AG09319 (cell line): Measurements from ENCODE around the gene ZCWPW2.
A peak's percentile ranks its signal among the peaks of the same experiment; 100 is the strongest.

Experiments
- DNase-seq: peaks from one replicate; pipeline ENCODE4 v3.0.0-alpha.2; 2010; ENCODE audit warnings: low read depth; ENCODE audit errors: extremely low read depth
- TF ChIP-seq, protein P1 (sequence below): IDR thresholded peaks from 2 replicates; pipeline ENCODE4 v1.5.1; 2011; ENCODE audit warnings: low read depth, mild to moderate bottlenecking, inconsistent platforms, low read length, moderate library complexity

The ZCWPW2 gene

DNA sequence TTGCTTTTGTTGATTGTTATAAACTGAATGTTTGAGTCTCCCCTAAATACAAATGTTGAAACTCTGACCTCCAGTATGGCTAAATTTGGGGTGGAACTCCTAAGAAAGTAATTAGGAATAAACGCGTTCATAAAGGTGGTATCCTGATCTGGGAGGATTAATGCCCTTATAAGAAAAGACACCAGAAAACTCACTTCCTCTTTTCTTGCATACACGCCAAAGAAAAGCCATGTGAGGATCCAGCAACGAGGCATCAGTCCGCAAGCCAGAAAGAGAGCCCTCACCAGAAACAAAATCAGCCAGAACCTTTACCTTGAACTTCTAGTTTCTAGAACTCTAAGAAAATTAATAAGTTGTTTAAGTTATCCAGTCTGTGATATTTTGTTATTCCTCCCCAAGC, 37.5 kb downstream of the ZCWPW2 start:
- TF ChIP-seq, protein P1, sequence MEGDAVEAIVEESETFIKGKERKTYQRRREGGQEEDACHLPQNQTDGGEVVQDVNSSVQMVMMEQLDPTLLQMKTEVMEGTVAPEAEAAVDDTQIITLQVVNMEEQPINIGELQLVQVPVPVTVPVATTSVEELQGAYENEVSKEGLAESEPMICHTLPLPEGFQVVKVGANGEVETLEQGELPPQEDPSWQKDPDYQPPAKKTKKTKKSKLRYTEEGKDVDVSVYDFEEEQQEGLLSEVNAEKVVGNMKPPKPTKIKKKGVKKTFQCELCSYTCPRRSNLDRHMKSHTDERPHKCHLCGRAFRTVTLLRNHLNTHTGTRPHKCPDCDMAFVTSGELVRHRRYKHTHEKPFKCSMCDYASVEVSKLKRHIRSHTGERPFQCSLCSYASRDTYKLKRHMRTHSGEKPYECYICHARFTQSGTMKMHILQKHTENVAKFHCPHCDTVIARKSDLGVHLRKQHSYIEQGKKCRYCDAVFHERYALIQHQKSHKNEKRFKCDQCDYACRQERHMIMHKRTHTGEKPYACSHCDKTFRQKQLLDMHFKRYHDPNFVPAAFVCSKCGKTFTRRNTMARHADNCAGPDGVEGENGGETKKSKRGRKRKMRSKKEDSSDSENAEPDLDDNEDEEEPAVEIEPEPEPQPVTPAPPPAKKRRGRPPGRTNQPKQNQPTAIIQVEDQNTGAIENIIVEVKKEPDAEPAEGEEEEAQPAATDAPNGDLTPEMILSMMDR = no peak
- no peak for DNase-seq

DNA sequence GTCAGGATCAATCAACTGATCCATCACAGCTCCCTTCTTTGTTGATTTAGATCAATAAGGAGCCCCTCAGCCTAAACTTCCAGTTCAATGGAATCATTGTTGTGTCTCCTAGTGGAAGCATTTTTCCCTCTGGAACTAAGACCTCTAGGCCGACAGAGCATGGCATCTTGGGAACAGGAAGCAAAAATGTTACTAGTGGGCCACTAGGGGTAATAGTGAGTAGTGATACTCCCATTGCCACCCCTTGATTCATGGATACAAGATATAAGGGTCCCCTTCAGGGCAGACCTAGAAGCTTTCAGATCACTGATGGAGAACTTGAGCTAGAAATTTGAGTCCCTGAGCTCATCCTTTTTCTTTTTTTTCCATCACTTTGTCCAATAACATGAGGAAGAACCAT, 40.5 kb downstream of the ZCWPW2 start:
- TF ChIP-seq, protein P1 = no peak
- no peak for DNase-seq

DNA sequence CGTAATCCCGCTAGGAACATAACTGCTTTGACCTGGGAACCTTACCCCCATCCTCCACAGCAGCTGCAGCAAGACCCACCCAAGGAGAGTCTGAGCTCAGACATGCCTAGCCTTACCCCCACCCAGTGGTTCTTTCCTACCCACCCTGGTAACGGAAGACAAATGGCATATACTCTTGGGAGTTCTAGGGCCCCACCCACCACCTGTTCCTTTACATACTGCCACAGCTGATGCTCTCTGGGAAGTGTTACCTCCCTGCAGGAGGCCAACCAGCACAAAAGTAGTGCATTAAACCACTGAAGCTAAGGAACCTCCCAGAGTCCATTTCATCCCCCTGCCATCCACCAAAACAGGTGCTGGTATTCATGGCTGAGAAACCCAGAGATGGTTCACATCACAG, 50.7 kb downstream of the ZCWPW2 start:
- DNase-seq = no peak
- TF ChIP-seq, protein P1 = no peak

DNA sequence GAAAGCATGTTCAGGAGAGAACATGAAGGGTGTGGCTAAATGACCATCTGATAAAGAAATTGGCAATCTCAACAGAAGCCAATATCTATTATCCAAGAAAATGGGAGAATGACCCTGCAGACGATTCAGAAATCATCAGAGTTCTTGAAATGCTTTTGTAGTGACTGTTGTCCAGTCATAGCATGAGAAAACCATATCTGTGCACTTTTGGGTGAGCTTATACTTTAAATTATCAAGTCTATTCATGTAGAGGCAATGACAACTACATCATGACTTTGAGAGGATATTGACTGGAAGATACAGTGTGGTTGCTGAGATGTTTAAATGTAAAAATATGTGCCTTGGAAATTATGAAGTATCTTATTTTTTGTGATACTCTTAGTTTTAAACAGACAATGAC, 57.7 kb downstream of the ZCWPW2 start:
- TF ChIP-seq, protein P1 = no peak
- DNase-seq = no peak

DNA sequence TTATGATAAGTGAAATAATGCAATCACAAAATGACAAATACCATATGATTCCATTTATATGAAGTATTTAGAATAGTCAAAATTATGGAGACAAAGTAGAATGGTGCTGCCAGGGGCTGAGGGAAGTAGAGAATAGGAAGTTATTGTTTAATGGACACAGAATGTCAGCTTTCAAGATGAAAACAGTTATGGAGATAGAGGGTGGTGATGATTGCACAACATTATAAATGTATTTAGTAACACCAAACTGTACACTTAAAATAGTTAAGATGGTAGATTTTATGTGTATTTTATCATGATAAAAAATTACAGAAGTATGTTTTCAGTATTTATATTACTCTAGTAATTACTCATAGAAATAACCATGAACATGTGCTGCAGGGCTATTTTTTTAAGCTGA, 100.9 kb downstream of the ZCWPW2 start:
- TF ChIP-seq, protein P1 = no peak

DNA sequence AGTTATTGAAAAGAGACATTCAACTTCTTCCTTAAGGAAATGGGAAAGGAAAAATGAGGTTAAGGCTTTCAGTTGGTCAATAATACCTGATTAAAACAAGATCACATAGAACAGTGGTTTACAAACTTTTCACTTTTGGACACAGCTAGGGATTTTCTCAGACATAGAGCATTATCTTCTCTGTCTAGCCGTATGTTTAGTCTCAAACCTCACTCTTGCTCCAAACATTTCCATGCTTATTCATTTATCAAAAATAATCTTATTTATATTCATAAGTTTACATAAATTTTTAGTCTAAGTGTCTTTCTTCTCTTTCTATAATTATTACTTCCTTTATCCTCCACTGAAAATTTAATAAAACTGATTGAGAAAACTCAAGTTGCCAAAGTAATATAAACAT, 114.3 kb downstream of the ZCWPW2 start:
- DNase-seq = no peak
- TF ChIP-seq, protein P1 = no peak

More for the DNA sequence above, 100.9 kb downstream of the ZCWPW2 start:
- no peak for DNase-seq

DNA sequence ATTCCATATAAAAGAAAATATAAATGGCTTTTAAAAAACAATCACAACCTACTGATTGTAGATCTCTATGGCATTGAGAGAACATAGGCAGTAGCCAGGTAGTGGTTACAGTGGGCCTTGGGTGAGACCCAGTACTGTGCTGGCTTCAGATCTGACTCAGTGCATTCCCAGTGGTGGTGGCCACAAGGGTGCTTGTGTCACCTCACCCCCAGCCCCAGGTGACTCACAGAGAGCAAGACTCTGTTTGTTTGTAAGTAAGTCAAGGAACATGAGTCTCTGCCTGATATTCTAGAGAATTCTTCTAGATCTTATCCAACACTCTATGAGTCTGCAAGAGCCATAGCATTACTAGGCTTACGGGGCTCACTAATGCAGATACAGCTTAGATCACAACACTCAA, 118.9 kb downstream of the ZCWPW2 start:
- TF ChIP-seq, protein P1 = no peak
- no peak for DNase-seq

DNA sequence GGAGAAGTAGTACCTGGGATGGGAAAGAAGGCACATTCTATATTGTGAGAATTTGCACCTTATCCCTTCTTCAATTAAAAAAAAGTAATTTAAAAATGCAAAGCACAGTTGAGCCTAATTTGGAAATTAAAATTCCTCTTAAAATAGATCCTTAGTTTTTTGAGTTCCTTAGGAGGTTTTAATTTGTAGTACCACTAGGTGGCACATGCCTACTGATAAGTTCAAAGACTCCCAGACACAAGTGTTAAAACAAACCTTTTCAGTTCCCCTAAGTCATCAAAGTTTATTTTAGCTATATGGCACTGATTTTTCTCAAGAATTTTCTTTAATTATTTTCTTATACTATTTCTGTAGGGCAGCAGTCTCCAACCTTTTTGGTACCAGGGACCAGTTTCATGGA, 127.7 kb downstream of the ZCWPW2 start:
- peak; percentile 12 for DNase-seq
- TF ChIP-seq, protein P1 = peak; percentile 60
